Psoas muscle (tissue), 8 donors: Measurements from ENCODE around the gene OBI1. TPM values are rescaled to one million over a fixed set of nuclear protein-coding genes. Genes with fewer than 3 reads are reported as not detected.

Source experiments
- ATAC-seq, 4 donors: fragments of 200-7000 bp; cut with Tn5 transposase; one replicate each; pipeline ENCODE4 v1.9.1; 2020; ENCODE audit warnings: moderate library complexity in 3 of 4, mild to moderate bottlenecking in 2 of 4
- DNase-seq, 2 donors: peaks; one replicate each; pipeline ENCODE4 v3.0.0-alpha.2; 2020
- H3K27ac ChIP-seq: fragments of 200-600 bp; one replicate; pipeline ENCODE4 v1.8.0; 2022
- H3K27me3 ChIP-seq, 3 donors: fragments of 200-600 bp in 1 of 3; one replicate each; pipeline versions ENCODE4 v1.6.1 to v1.8.0; 2013 to 2022; ENCODE audit warnings: low read length in 2 of 3, mild to moderate bottlenecking in 2 of 3, moderate library complexity in 1 of 3; ENCODE audit not compliant: insufficient read depth in 3 of 3
- H3K36me3 ChIP-seq, 2 donors: fragments of 200-600 bp in 1 of 2; one replicate each; pipeline versions ENCODE4 v1.6.1 to v1.8.0; 2013 to 2022; ENCODE audit warnings: low read depth in 1 of 2, mild to moderate bottlenecking in 1 of 2, moderate library complexity in 1 of 2; ENCODE audit not compliant: insufficient read depth in 1 of 2
- H3K4me1 ChIP-seq: fragments of 200-600 bp; one replicate; pipeline ENCODE4 v1.8.0; 2022
- H3K4me3 ChIP-seq: fragments of 200-600 bp; one replicate; pipeline ENCODE4 v1.8.0; 2022; ENCODE audit warnings: mild to moderate bottlenecking
- H3K9me3 ChIP-seq: fragments of 200-600 bp; one replicate; pipeline ENCODE4 v1.8.0; 2022
- CTCF ChIP-seq: fragments of 200-600 bp; IDR thresholded peaks from one replicate; pipeline ENCODE4 v1.8.0; 2022; ENCODE audit warnings: antibody characterized with exemption
- WGBS, 3 donors: extraction: QIAGEN DNeasy Blood & Tissue Kit; methylation state at CpG; one replicate each; pipeline versions ENCODE4 v1.1.6 to v1.1.7; 2013; 5-methylcytosine and 5-hydroxymethylcytosine counted together
- intact Hi-C, 2 donors: fragments of 100-400 bp; cut with DNase I; formaldehyde crosslinking; loops; one replicate each; pipeline versions ENCODE4 v1.11.0 to v1.14.2; 2022
- polyA plus RNA-seq, 3 donors: library from polyadenylated mRNA; stranded (reverse); fragments of 200-250 nt; gene quantifications; one replicate each; pipeline ENCODE4 v1.2.3, GENCODE V29; 2013
- total RNA-seq, 4 donors: library from RNA; stranded (reverse); fragmentation: NEBNext Ultra II Directional in 2 of 4; extraction: Animal tissue kit (Norgen Biotek cat#: 25700) in 2 of 4; gene quantifications; one replicate each; pipeline versions ENCODE4 v1.2.1 to v1.2.4, GENCODE V29; 2021 to 2023
- donor health status: healthy with polysubstance abuse.
- donor health status: DM: no; HTN: no; CAD: no; lungs with moderate emphysema.
- donor health status: Bipolar disorder and iron deficiency.
- donor health status: healthy.
- donor health status: DM: yes; HTN: yes; CAD: no.
- donor health status: DM: no; HTN: no; CAD: no.
- donor health status: DM: no; HTN: no; CAD: no.
- donor health status: DM: yes; HTN: yes; CAD: no.

The OBI1 gene
- total and polyA plus RNA-seq, 7 donors = 4.3 to 16.5 (median 5.0) TPM

- WGBS, 3 donors = 36 to 45% (median 43%) methylated on average over 13 of the region's 13 CpGs
- H3K27ac ChIP-seq = no peak overlapping the region
- no peak overlapping the region for H3K4me3 ChIP-seq
- ATAC-seq (no peak), DNase-seq (no peak)
- peaks cover 5 to 100% (median 27%) of the 10 kb centered on the region in 3 donors for H3K27me3 ChIP-seq
- intact Hi-C loops = no loop called here
- no peaks in the 10 kb centered on the region for H3K9me3 ChIP-seq
- H3K36me3 ChIP-seq = no peaks in the 10 kb centered on the region
- H3K4me1 ChIP-seq = no peaks in the 10 kb centered on the region
- TF ChIP-seq CTCF = no peak
Measured at GRCh38 chr13:78593129-78593528, 65.8 kb downstream of the OBI1 start.

GRCh38 chr13:78592584-78592983 is 66.4 kb downstream of the OBI1 start:
- Histone ChIP-seq H3K4me3 (no peak overlapping the region), H3K4me1 (no peaks in the 10 kb centered on the region), H3K36me3 (no peaks in the 10 kb centered on the region), H3K9me3 (no peaks in the 10 kb centered on the region), H3K27ac (no peak overlapping the region), H3K27me3 (peaks cover 10 to 100% (median 27%) of the 10 kb centered on the region in 3 donors)
- no peak for DNase-seq
- intact Hi-C loops = no loop called here
- ATAC-seq = no peak
- 41 to 43% (median 41%) methylated on average over 6 of the region's 6 CpGs for WGBS, 3 donors
- TF ChIP-seq CTCF = no peak

GRCh38 chr13:78589206-78589605 is 69.7 kb downstream of the OBI1 start:
- 2 to 5% (median 4%) methylated on average over 7 of the region's 7 CpGs for WGBS, 3 donors
- DNase-seq (no peak), ATAC-seq (no peak)
- no peak for TF ChIP-seq CTCF
- intact Hi-C loops = no loop called here
- Histone ChIP-seq H3K4me3 (no peak overlapping the region), H3K27ac (no peak overlapping the region), H3K27me3 (peaks cover 16 to 94% (median 19%) of the 10 kb centered on the region in 3 donors), H3K4me1 (no peaks in the 10 kb centered on the region), H3K9me3 (no peaks in the 10 kb centered on the region), H3K36me3 (no peaks in the 10 kb centered on the region)

GRCh38 chr13:78587395-78587794 is 71.6 kb downstream of the OBI1 start:
- TF ChIP-seq CTCF = no peak
- no peak for ATAC-seq
- Histone ChIP-seq H3K4me3 (no peak overlapping the region), H3K9me3 (no peaks in the 10 kb centered on the region), H3K36me3 (no peaks in the 10 kb centered on the region), H3K27ac (no peak overlapping the region), H3K27me3 (peaks cover 11 to 76% (median 16%) of the 10 kb centered on the region in 3 donors), H3K4me1 (no peaks in the 10 kb centered on the region)
- WGBS, 3 donors = 13 to 18% (median 14%) methylated on average over 18 of the region's 18 CpGs
- intact Hi-C loops = no loop called here
- DNase-seq = no peak

GRCh38 chr13:78586706-78587105 is 72.2 kb downstream of the OBI1 start:
- H3K4me1 ChIP-seq = no peaks in the 10 kb centered on the region
- DNase-seq = no peak
- TF ChIP-seq CTCF = no peak
- intact Hi-C loops = no loop called here
- 11 to 14% (median 12%) methylated on average over 21 of the region's 21 CpGs for WGBS, 3 donors
- no peak for ATAC-seq
- H3K36me3 ChIP-seq = no peaks in the 10 kb centered on the region
- no peaks in the 10 kb centered on the region for H3K9me3 ChIP-seq
- no peak overlapping the region for H3K27ac ChIP-seq
- H3K27me3 ChIP-seq = peaks cover 11 to 69% (median 16%) of the 10 kb centered on the region in 3 donors
- H3K4me3 ChIP-seq = no peak overlapping the region
